Measurements from ENCODE around the gene MALRD1.

- TF ChIP-seq CTCF (IDR thresholded peaks at IDR 0.05; ENCODE audit: low read depth, low read length) (no peak), EZH2phosphoT487 (IDR thresholded peaks at IDR 0.05; ENCODE audit: low read depth) (no peak)
Observed at GRCh38 chr10:19014498-19014897, 34.1 kb upstream of the MALRD1 start.

Measured in OCI-LY3 (cell line).